DND-41 (cell line): Measurements from ENCODE around the gene TTC28.

Source experiments
- ATAC-seq: fragments of 200-7000 bp; cut with Tn5 transposase; 3 replicates; pipeline ENCODE4 v1.9.1; 2021; ENCODE audit warnings: low read depth; ENCODE audit not compliant: insufficient read depth
- DNase-seq: peaks from one replicate; pipeline ENCODE4 v3.0.0-alpha.2; 2020
- H2AFZ ChIP-seq: 2 replicates; pipeline ENCODE4 v1.6.0; 2012; ENCODE audit warnings: low read depth, low read length
- H3K27ac ChIP-seq: 2 replicates; pipeline ENCODE4 v1.5.1; 2012; ENCODE audit warnings: low read length, inconsistent platforms
- H3K27me3 ChIP-seq: fragments of 200-600 bp; sonication (generic); 2 replicates; pipeline ENCODE4 v1.6.0; 2012; ENCODE audit warnings: low read length, mild to moderate bottlenecking, inconsistent platforms; ENCODE audit not compliant: insufficient read depth, poor library complexity
- H3K36me3 ChIP-seq: 2 replicates; pipeline ENCODE4 v1.5.1; 2012; ENCODE audit warnings: low read length, inconsistent platforms; ENCODE audit not compliant: insufficient read depth
- H3K4me1 ChIP-seq: 2 replicates; pipeline ENCODE4 v1.5.1; 2012; ENCODE audit warnings: mild to moderate bottlenecking, low read length; ENCODE audit not compliant: insufficient read depth
- H3K4me2 ChIP-seq: 2 replicates; pipeline ENCODE4 v1.6.0; 2012; ENCODE audit warnings: mild to moderate bottlenecking, moderate library complexity, low read length, inconsistent platforms; ENCODE audit not compliant: insufficient read depth
- H3K4me3 ChIP-seq, 2 experiments: fragments of 200-600 bp in 1 of 2; shearing (Covaris generic) in 1 of 2; 2 replicates each; pipeline ENCODE4 v1.5.1; 2012 to 2016; ENCODE audit warnings: inconsistent platforms in 2 of 2, low read length in 2 of 2, mild to moderate bottlenecking in 2 of 2, low read depth in 1 of 2, moderate library complexity in 1 of 2
- H3K79me2 ChIP-seq: 2 replicates; pipeline ENCODE4 v1.6.0; 2012; ENCODE audit warnings: low read length, inconsistent platforms; ENCODE audit not compliant: insufficient read depth
- H3K9ac ChIP-seq: 2 replicates; pipeline ENCODE4 v1.6.0; 2012; ENCODE audit warnings: low read depth, mild to moderate bottlenecking, inconsistent platforms, low read length, moderate library complexity
- H3K9me3 ChIP-seq: 2 replicates; pipeline ENCODE4 v1.5.1; 2012; ENCODE audit warnings: low read length, moderate library complexity, mild to moderate bottlenecking, inconsistent platforms; ENCODE audit not compliant: insufficient read depth, severe bottlenecking
- H4K20me1 ChIP-seq: 2 replicates; pipeline ENCODE4 v1.6.0; 2012; ENCODE audit warnings: low read length; ENCODE audit not compliant: insufficient read depth
- CTCF ChIP-seq: IDR thresholded peaks from 2 replicates; pipeline ENCODE4 v1.5.1; 2012; ENCODE audit warnings: borderline replicate concordance, low read length, moderate library complexity, mild to moderate bottlenecking; ENCODE audit not compliant: poor library complexity, severe bottlenecking; ENCODE audit errors: extremely low read depth
- EZH2 ChIP-seq: IDR thresholded peaks from 3 replicates; pipeline ENCODE4 v1.6.1; 2012; ENCODE audit warnings: borderline replicate concordance, low read depth, mild to moderate bottlenecking, moderate library complexity, low read length, inconsistent platforms; ENCODE audit not compliant: severe bottlenecking

TTC28 gene

GRCh38 chr22:28002863-28003565, 676.6 kb downstream of the TTC28 start:
- no peaks in the 10 kb centered on the region for H3K9me3 ChIP-seq
- H3K9ac ChIP-seq = no peak overlapping the region
- H2AFZ ChIP-seq = no peak overlapping the region
- no peak for ATAC-seq
- H3K4me2 ChIP-seq = no peak overlapping the region
- H3K79me2 ChIP-seq = no peaks in the 10 kb centered on the region
- no peak overlapping the region for H3K4me3 ChIP-seq
- H3K27ac ChIP-seq = no peak overlapping the region
- peaks cover 85% of the 10 kb centered on the region for H3K36me3 ChIP-seq
- no peaks in the 10 kb centered on the region for H3K4me1 ChIP-seq
- DNase-seq = no peak
- H4K20me1 ChIP-seq = 0 out of 2 replicates have a peak, but pooled peaks cover 3% of the 10 kb centered on the region
- H3K27me3 ChIP-seq = no peaks in the 10 kb centered on the region
- TF ChIP-seq CTCF = no peak
- TF ChIP-seq EZH2 = no peak

- Histone ChIP-seq H3K27me3 (no peaks in the 10 kb centered on the region), H3K79me2 (no peaks in the 10 kb centered on the region), H3K9ac (no peak overlapping the region), H3K36me3 (peaks cover 84% of the 10 kb centered on the region), H3K9me3 (no peaks in the 10 kb centered on the region), H3K27ac (no peak overlapping the region), H2AFZ (no peak overlapping the region), H3K4me2 (no peak overlapping the region), H3K4me3 (no peak overlapping the region), H3K4me1 (no peaks in the 10 kb centered on the region), H4K20me1 (0 out of 2 replicates have a peak, but pooled peaks cover 3% of the 10 kb centered on the region)
- DNase-seq (no peak), ATAC-seq (no peak)
- no peak for TF ChIP-seq CTCF
Measured at GRCh38 chr22:28002181-28002700, 677.4 kb downstream of the TTC28 start.

- Histone ChIP-seq H3K4me3 (no peak overlapping the region), H3K4me2 (no peak overlapping the region), H3K36me3 (peaks cover 87% of the 10 kb centered on the region)
Measured at GRCh38 chr22:28001171-28001835, 678.3 kb downstream of the TTC28 start.

GRCh38 chr22:28000361-28000760, 679.3 kb downstream of the TTC28 start:
- H4K20me1 ChIP-seq = 0 out of 2 replicates have a peak, but pooled peaks cover 3% of the 10 kb centered on the region
- H2AFZ ChIP-seq = no peak overlapping the region
- no peak overlapping the region for H3K27ac ChIP-seq
- H3K79me2 ChIP-seq = no peaks in the 10 kb centered on the region
- H3K9me3 ChIP-seq = no peaks in the 10 kb centered on the region
- no peak overlapping the region for H3K9ac ChIP-seq
- no peaks in the 10 kb centered on the region for H3K4me1 ChIP-seq
- no peak for TF ChIP-seq CTCF
- no peak for TF ChIP-seq EZH2
- no peak overlapping the region for H3K4me2 ChIP-seq
- ATAC-seq (no peak), DNase-seq (no peak)
- H3K27me3 ChIP-seq = no peaks in the 10 kb centered on the region
- H3K36me3 ChIP-seq = peaks cover 90% of the 10 kb centered on the region
- no peak overlapping the region for H3K4me3 ChIP-seq

More at GRCh38 chr22:28001171-28001835, 678.3 kb downstream of the TTC28 start:
- DNase-seq = no peak
- Histone ChIP-seq H3K4me1 (no peaks in the 10 kb centered on the region), H2AFZ (no peak overlapping the region), H3K9me3 (no peaks in the 10 kb centered on the region), H3K27ac (no peak overlapping the region), H3K79me2 (no peaks in the 10 kb centered on the region), H4K20me1 (0 out of 2 replicates have a peak, but pooled peaks cover 3% of the 10 kb centered on the region), H3K9ac (no peak overlapping the region), H3K27me3 (no peaks in the 10 kb centered on the region)
- no peak for ATAC-seq
- TF ChIP-seq EZH2 = no peak
